GM23338 (cell line): ENCODE measurements around the gene VTA1. TPM values are rescaled to one million over a fixed set of nuclear protein-coding genes. Genes with fewer than 3 reads are reported as not detected.

Experiments used
- ATAC-seq: fragments of 200-7000 bp; cut with Tn5 transposase; 3 replicates; pipeline ENCODE4 v1.9.1; 2020
- DNase-seq: peaks from one replicate; pipeline ENCODE4 v3.0.0-alpha.2; 2015; ENCODE audit warnings: low spot score
- H2AFZ ChIP-seq: fragments of 200-600 bp; sonication (generic); 2 replicates; pipeline ENCODE4 v1.8.0; 2016; ENCODE audit warnings: antibody characterized with exemption, mild to moderate bottlenecking, moderate library complexity
- H3F3A ChIP-seq: fragments of 200-600 bp; sonication (generic); replicated peaks from 2 replicates; pipeline ENCODE4 v1.8.0; 2017; ENCODE audit warnings: antibody characterized with exemption, mixed run types, low read depth
- H3K27ac ChIP-seq: fragments of 200-600 bp; sonication (generic); 2 replicates; pipeline ENCODE4 v1.6.1; 2016; ENCODE audit warnings: low read depth
- H3K27me3 ChIP-seq: fragments of 200-600 bp; sonication (generic); 2 replicates; pipeline ENCODE4 v1.8.0; 2016; ENCODE audit warnings: mild to moderate bottlenecking, mixed run types, moderate library complexity; ENCODE audit not compliant: insufficient read depth
- H3K36me3 ChIP-seq: fragments of 200-600 bp; sonication (generic); 2 replicates; pipeline ENCODE4 v1.8.0; 2016; ENCODE audit warnings: mild to moderate bottlenecking; ENCODE audit not compliant: insufficient read depth
- H3K4me1 ChIP-seq: fragments of 200-600 bp; sonication (generic); 2 replicates; pipeline ENCODE4 v1.8.0; 2016; ENCODE audit warnings: mild to moderate bottlenecking, moderate library complexity; ENCODE audit not compliant: insufficient read depth
- H3K4me2 ChIP-seq: fragments of 200-600 bp; sonication (generic); 2 replicates; pipeline ENCODE4 v1.7.1; 2017; ENCODE audit warnings: mixed run types
- H3K4me3 ChIP-seq: fragments of 200-600 bp; sonication (generic); 2 replicates; pipeline ENCODE4 v1.6.1; 2016; ENCODE audit warnings: mixed run types
- H3K79me2 ChIP-seq: fragments of 200-600 bp; sonication (generic); replicated peaks from 2 replicates; pipeline ENCODE4 v1.8.0; 2017; ENCODE audit warnings: mild to moderate bottlenecking; ENCODE audit not compliant: insufficient read depth
- H3K9me2 ChIP-seq: fragments of 200-600 bp; sonication (generic); 2 replicates; pipeline ENCODE4 v1.8.0; 2017; ENCODE audit not compliant: insufficient read depth
- H4K20me1 ChIP-seq: fragments of 200-600 bp; sonication (generic); replicated peaks from 2 replicates; pipeline ENCODE4 v1.8.0; 2017; ENCODE audit warnings: mild to moderate bottlenecking; ENCODE audit not compliant: insufficient read depth
- H3K27ac Mint-ChIP-seq: 2 replicates; pipeline ENCODE4 v1.8.0; 2020; ENCODE audit warnings: inconsistent platforms, mild to moderate bottlenecking, moderate library complexity, mixed read lengths
- H3K27me3 Mint-ChIP-seq: 3 replicates; pipeline ENCODE4 v1.8.0; 2022; ENCODE audit warnings: low read depth, mild to moderate bottlenecking, moderate library complexity, mixed read lengths, inconsistent platforms; ENCODE audit not compliant: insufficient read depth, poor library complexity
- H3K36me3 Mint-ChIP-seq: 3 replicates; pipeline ENCODE4 v1.8.0; 2021; ENCODE audit warnings: low read depth, mild to moderate bottlenecking, inconsistent platforms, moderate library complexity, mixed read lengths
- H3K4me1 Mint-ChIP-seq: 3 replicates; pipeline ENCODE4 v1.8.0; 2020; ENCODE audit warnings: mild to moderate bottlenecking, inconsistent platforms, mixed read lengths
- H3K4me3 Mint-ChIP-seq: 3 replicates; pipeline ENCODE4 v1.8.0; 2021; ENCODE audit warnings: moderate library complexity, mild to moderate bottlenecking, inconsistent platforms, mixed read lengths
- H3K9me3 Mint-ChIP-seq: 3 replicates; pipeline ENCODE4 v1.8.0; 2020; ENCODE audit warnings: moderate library complexity, mild to moderate bottlenecking, inconsistent platforms, mixed read lengths
- CREB1 ChIP-seq: fragments of 250-450 bp; sonication (Bioruptor Pico); IDR thresholded peaks from 2 replicates; pipeline ENCODE4 v1.5.0; 2020; ENCODE audit warnings: low read depth, mild to moderate bottlenecking, moderate library complexity
- CTCF ChIP-seq, 2 experiments: fragments of 200-600 bp in 1 of 2; sonication (generic) in 1 of 2; conservative IDR thresholded peaks; 2 replicates each; pipeline versions ENCODE4 v1.5.1 to v1.6.1; 2016 to 2017; ENCODE audit warnings: antibody characterized with exemption in 2 of 2, low read depth in 2 of 2, mild to moderate bottlenecking in 2 of 2, moderate library complexity in 1 of 2
- ETS1 ChIP-seq: IDR thresholded peaks from 2 replicates; pipeline ENCODE4 v1.6.1; 2016; ENCODE audit warnings: antibody characterized with exemption
- EZH2 ChIP-seq: fragments of 200-600 bp; sonication (generic); IDR thresholded peaks from one replicate; pipeline ENCODE4 v1.8.0; 2017; ENCODE audit warnings: antibody characterized with exemption, mild to moderate bottlenecking, low read depth; ENCODE audit not compliant: unreplicated experiment
- EZH2phosphoT487 ChIP-seq: fragments of 200-600 bp; sonication (generic); IDR thresholded peaks from one replicate; pipeline ENCODE4 v1.8.1; 2018; ENCODE audit warnings: antibody characterized with exemption; ENCODE audit not compliant: unreplicated experiment
- JUNB ChIP-seq: IDR thresholded peaks from one replicate; pipeline ENCODE4 v1.6.1; 2016; ENCODE audit warnings: antibody characterized with exemption; ENCODE audit not compliant: unreplicated experiment
- NANOG ChIP-seq: IDR thresholded peaks from 2 replicates; pipeline ENCODE4 v1.6.1; 2016; ENCODE audit warnings: antibody characterized with exemption, borderline replicate concordance
- POLR2AphosphoS5 ChIP-seq: IDR thresholded peaks from 2 replicates; pipeline ENCODE4 v1.6.1; 2016; ENCODE audit warnings: antibody characterized with exemption, low read depth
- REST ChIP-seq: IDR thresholded peaks from one replicate; pipeline ENCODE4 v1.6.1; 2018; ENCODE audit warnings: antibody characterized with exemption; ENCODE audit not compliant: unreplicated experiment
- STAT1 ChIP-seq: IDR thresholded peaks from one replicate; pipeline ENCODE4 v1.6.1; 2016; ENCODE audit warnings: antibody characterized with exemption; ENCODE audit not compliant: unreplicated experiment
- ZNF114 ChIP-seq: fragments of 250-450 bp; sonication (Bioruptor Pico); IDR thresholded peaks from 2 replicates; pipeline ENCODE4 v1.5.0; 2020; ENCODE audit warnings: mild to moderate bottlenecking, moderate library complexity
- ZNF331 ChIP-seq: fragments of 250-450 bp; sonication (Bioruptor Pico); IDR thresholded peaks from 2 replicates; pipeline ENCODE4 v1.5.0; 2020; ENCODE audit warnings: low read depth, mild to moderate bottlenecking, moderate library complexity
- polyA plus RNA-seq: library from polyadenylated mRNA; unstranded; fragments of >200 nt; fragmentation: Nextera tagmentation; extraction: Ambion mirVana; gene quantifications from 2 replicates; pipeline ENCODE4 v1.2.1, GENCODE V29; 2016
- total RNA-seq: library from RNA; depleted of rRNA; stranded (reverse); fragments of >200 nt; shearing (Covaris generic); gene quantifications from 2 replicates; pipeline ENCODE4 v1.2.3, GENCODE V29; 2014
- TF ChIP-seq, protein P1 (sequence below): fragments of 250-450 bp; sonication (Bioruptor Pico); IDR thresholded peaks from 2 replicates; pipeline ENCODE4 v1.5.0; 2020; ENCODE audit warnings: mild to moderate bottlenecking, moderate library complexity

The VTA1 gene
- total and polyA plus RNA-seq, 2 experiments from 2014 or later: 102 to 104 TPM

DNA sequence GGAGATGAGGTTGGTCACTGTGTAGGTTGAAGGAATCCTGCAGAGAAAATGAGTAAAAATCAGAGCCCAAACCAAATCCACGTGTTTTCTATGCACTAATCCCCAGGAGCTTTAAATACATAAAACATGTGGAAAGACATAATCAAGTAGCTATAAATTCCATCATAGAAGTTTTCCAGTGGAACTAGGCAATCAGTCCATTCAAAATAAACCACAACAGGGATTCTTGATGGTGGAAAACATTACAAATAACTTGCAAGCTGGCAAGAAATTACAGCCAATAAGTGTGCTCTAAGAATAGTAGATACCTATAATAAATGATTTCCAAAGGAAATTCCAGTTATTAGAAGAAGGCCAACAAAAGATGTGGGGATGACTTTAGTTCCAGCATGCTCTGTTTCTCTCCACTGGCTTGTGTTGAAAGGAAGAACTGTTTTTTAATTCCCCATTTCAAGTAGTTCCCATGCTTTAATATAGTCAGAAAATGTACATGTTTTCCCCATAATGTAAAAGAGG, 104.9 kb downstream of the VTA1 start:
- H3K9me2 ChIP-seq: peaks cover 3% of the 10 kb centered on the region; the same call in 1 of the 2 replicates
- no peak overlapping the region for H3K27ac ChIP-seq
- no peak overlapping the region for H3K27ac Mint-ChIP-seq
- no peaks in the 10 kb centered on the region for H4K20me1 ChIP-seq
- no peak overlapping the region for H3K4me2 ChIP-seq
- H3K4me1 ChIP-seq: no peaks in the 10 kb centered on the region
- H2AFZ ChIP-seq: no peak overlapping the region
- H3K27me3 Mint-ChIP-seq: no peaks in the 10 kb centered on the region
- H3K27me3 ChIP-seq: no peaks in the 10 kb centered on the region
- no peaks in the 10 kb centered on the region for H3K36me3 Mint-ChIP-seq
- no peaks in the 10 kb centered on the region for H3F3A ChIP-seq
- no peak overlapping the region for H3K4me3 Mint-ChIP-seq
- TF ChIP-seq, protein P1, sequence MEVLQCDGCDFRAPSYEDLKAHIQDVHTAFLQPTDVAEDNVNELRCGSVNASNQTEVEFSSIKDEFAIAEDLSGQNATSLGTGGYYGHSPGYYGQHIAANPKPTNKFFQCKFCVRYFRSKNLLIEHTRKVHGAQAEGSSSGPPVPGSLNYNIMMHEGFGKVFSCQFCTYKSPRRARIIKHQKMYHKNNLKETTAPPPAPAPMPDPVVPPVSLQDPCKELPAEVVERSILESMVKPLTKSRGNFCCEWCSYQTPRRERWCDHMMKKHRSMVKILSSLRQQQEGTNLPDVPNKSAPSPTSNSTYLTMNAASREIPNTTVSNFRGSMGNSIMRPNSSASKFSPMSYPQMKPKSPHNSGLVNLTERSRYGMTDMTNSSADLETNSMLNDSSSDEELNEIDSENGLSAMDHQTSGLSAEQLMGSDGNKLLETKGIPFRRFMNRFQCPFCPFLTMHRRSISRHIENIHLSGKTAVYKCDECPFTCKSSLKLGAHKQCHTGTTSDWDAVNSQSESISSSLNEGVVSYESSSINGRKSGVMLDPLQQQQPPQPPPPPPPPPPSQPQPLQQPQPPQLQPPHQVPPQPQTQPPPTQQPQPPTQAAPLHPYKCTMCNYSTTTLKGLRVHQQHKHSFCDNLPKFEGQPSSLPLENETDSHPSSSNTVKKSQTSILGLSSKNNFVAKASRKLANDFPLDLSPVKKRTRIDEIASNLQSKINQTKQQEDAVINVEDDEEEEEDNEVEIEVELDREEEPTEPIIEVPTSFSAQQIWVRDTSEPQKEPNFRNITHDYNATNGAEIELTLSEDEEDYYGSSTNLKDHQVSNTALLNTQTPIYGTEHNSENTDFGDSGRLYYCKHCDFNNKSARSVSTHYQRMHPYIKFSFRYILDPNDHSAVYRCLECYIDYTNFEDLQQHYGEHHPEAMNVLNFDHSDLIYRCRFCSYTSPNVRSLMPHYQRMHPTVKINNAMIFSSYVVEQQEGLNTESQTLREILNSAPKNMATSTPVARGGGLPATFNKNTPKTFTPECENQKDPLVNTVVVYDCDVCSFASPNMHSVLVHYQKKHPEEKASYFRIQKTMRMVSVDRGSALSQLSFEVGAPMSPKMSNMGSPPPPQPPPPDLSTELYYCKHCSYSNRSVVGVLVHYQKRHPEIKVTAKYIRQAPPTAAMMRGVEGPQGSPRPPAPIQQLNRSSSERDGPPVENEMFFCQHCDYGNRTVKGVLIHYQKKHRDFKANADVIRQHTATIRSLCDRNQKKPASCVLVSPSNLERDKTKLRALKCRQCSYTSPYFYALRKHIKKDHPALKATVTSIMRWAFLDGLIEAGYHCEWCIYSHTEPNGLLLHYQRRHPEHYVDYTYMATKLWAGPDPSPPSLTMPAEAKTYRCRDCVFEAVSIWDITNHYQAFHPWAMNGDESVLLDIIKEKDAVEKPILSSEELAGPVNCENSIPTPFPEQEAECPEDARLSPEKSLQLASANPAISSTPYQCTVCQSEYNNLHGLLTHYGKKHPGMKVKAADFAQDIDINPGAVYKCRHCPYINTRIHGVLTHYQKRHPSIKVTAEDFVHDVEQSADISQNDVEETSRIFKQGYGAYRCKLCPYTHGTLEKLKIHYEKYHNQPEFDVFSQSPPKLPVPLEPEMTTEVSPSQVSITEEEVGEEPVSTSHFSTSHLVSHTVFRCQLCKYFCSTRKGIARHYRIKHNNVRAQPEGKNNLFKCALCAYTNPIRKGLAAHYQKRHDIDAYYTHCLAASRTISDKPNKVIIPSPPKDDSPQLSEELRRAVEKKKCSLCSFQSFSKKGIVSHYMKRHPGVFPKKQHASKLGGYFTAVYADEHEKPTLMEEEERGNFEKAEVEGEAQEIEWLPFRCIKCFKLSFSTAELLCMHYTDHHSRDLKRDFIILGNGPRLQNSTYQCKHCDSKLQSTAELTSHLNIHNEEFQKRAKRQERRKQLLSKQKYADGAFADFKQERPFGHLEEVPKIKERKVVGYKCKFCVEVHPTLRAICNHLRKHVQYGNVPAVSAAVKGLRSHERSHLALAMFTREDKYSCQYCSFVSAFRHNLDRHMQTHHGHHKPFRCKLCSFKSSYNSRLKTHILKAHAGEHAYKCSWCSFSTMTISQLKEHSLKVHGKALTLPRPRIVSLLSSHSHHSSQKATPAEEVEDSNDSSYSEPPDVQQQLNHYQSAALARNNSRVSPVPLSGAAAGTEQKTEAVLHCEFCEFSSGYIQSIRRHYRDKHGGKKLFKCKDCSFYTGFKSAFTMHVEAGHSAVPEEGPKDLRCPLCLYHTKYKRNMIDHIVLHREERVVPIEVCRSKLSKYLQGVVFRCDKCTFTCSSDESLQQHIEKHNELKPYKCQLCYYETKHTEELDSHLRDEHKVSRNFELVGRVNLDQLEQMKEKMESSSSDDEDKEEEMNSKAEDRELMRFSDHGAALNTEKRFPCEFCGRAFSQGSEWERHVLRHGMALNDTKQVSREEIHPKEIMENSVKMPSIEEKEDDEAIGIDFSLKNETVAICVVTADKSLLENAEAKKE (CRISPR knock-in tag): no peak
- TF ChIP-seq EZH2 (no peak), NANOG (no peak), STAT1 (no peak), ZNF114 (no peak), CTCF (conservative IDR thresholded peaks at IDR 0.05; ENCODE audit: low read depth in 2 of 2) (no peak), JUNB (no peak), ETS1 (no peak), ZNF331 (CRISPR knock-in tag) (no peak), CREB1 (CRISPR knock-in tag) (no peak), REST (no peak), EZH2phosphoT487 (no peak), POLR2AphosphoS5 (no peak)
- DNase-seq: no peak
- no peaks in the 10 kb centered on the region for H3K79me2 ChIP-seq
- no peaks in the 10 kb centered on the region for H3K4me1 Mint-ChIP-seq
- H3K4me3 ChIP-seq: no peak overlapping the region
- ATAC-seq: no peak
- H3K36me3 ChIP-seq: no peaks in the 10 kb centered on the region
- no peaks in the 10 kb centered on the region for H3K9me3 Mint-ChIP-seq
